Neutrophil (primary cell): ENCODE measurements around the gene SIX6.

Experiments used
- H3K27ac ChIP-seq: fragments of 200-600 bp; sonication (generic); 2 replicates; pipeline ENCODE4 v1.5.1; 2016; ENCODE audit warnings: mild to moderate bottlenecking, moderate library complexity
- H3K27me3 ChIP-seq: fragments of 200-600 bp; sonication (generic); 2 replicates; pipeline ENCODE4 v1.6.0; 2016; ENCODE audit warnings: mild to moderate bottlenecking
- H3K36me3 ChIP-seq: fragments of 200-600 bp; sonication (generic); 2 replicates; pipeline ENCODE4 v1.5.1; 2017
- H3K4me1 ChIP-seq, 2 experiments: fragments of 200-600 bp in 1 of 2; sonication (generic) in 1 of 2; 1 replicate in 1 of 2; 2 replicates in 1 of 2; pipeline versions ENCODE4 v1.5.1 to v1.6.1; 2013 to 2016; ENCODE audit warnings: low read depth in 1 of 2, low read length in 1 of 2, mild to moderate bottlenecking in 1 of 2, moderate library complexity in 1 of 2; ENCODE audit not compliant: control insufficient read depth in 1 of 2, insufficient read depth in 1 of 2
- H3K4me3 ChIP-seq, 2 experiments: fragments of 200-600 bp in 1 of 2; sonication (generic) in 1 of 2; 1 replicate in 1 of 2; 2 replicates in 1 of 2; pipeline ENCODE4 v1.5.1; 2013 to 2016; ENCODE audit warnings: low read depth in 1 of 2, low read length in 1 of 2, mild to moderate bottlenecking in 1 of 2, moderate library complexity in 1 of 2
- H3K9me3 ChIP-seq: fragments of 200-600 bp; sonication (generic); 2 replicates; pipeline ENCODE4 v1.5.1; 2016
- CTCF ChIP-seq: fragments of 200-600 bp; sonication (generic); IDR thresholded peaks from 2 replicates; pipeline ENCODE4 v1.5.1; 2016; ENCODE audit warnings: antibody characterized with exemption

The SIX6 gene

GRCh38 chr14:60514741-60515491, 6.0 kb downstream of the SIX6 start:
- Histone ChIP-seq H3K9me3 (no peaks in the 10 kb centered on the region), H3K36me3 (no peaks in the 10 kb centered on the region), H3K27ac (no peak overlapping the region), H3K27me3 (peaks cover 100% of the 10 kb centered on the region), H3K4me1 (peaks cover 0 to 4% of the 10 kb centered on the region in 2 experiments), H3K4me3 (no peak overlapping the region)
- TF ChIP-seq CTCF: no peak

- Histone ChIP-seq H3K4me3 (no peak overlapping the region), H3K36me3 (no peaks in the 10 kb centered on the region), H3K27me3 (peaks cover 100% of the 10 kb centered on the region), H3K9me3 (no peaks in the 10 kb centered on the region), H3K27ac (no peak overlapping the region), H3K4me1 (peaks cover 0 to 3% of the 10 kb centered on the region in 2 experiments)
- no peak for TF ChIP-seq CTCF
These were observed 6.8 kb downstream of the SIX6 start for GRCh38 chr14:60515511-60516289.

- Histone ChIP-seq H3K9me3 (no peaks in the 10 kb centered on the region), H3K36me3 (no peaks in the 10 kb centered on the region), H3K27ac (no peak overlapping the region), H3K4me3 (no peak overlapping the region), H3K27me3 (peaks cover 33% of the 10 kb centered on the region), H3K4me1 (no peaks in the 10 kb centered on the region)
- TF ChIP-seq CTCF: no peak
These were observed 23.5 kb downstream of the SIX6 start for GRCh38 chr14:60532442-60532841.

GRCh38 chr14:60537663-60538062, 28.7 kb downstream of the SIX6 start:
- Histone ChIP-seq H3K4me1 (no peaks in the 10 kb centered on the region), H3K9me3 (no peaks in the 10 kb centered on the region), H3K36me3 (no peaks in the 10 kb centered on the region), H3K4me3 (no peak overlapping the region), H3K27ac (no peak overlapping the region), H3K27me3 (peaks cover 18% of the 10 kb centered on the region)
- TF ChIP-seq CTCF: no peak

- Histone ChIP-seq H3K36me3 (no peaks in the 10 kb centered on the region), H3K4me1 (no peaks in the 10 kb centered on the region), H3K27ac (no peak overlapping the region), H3K4me3 (no peak overlapping the region), H3K27me3 (peaks cover 2% of the 10 kb centered on the region), H3K9me3 (no peaks in the 10 kb centered on the region)
- TF ChIP-seq CTCF: no peak
These were observed 35.7 kb downstream of the SIX6 start for GRCh38 chr14:60544659-60545058.
